Stimulated activated naive CD8-positive, alpha-beta T cell treated with anti-CD3 and anti-CD28 coated beads, Interleukin-15, Interleukin-2, amounts not matched to agents 100 ng/mL and 50 ng/mL, for 24 hours (primary cell): ENCODE results near the gene EN2.

Source experiments
- H3K27ac Mint-ChIP-seq: one replicate; pipeline ENCODE4 v1.8.0; 2021; ENCODE audit warnings: mild to moderate bottlenecking, mixed read lengths
- H3K27me3 Mint-ChIP-seq: one replicate; pipeline ENCODE4 v1.8.0; 2021; ENCODE audit warnings: mixed read lengths
- H3K36me3 Mint-ChIP-seq: one replicate; pipeline ENCODE4 v1.8.0; 2021; ENCODE audit warnings: low read depth, mixed read lengths
- H3K4me1 Mint-ChIP-seq: one replicate; pipeline ENCODE4 v1.8.0; 2021; ENCODE audit warnings: low read depth, mixed read lengths
- H3K4me3 Mint-ChIP-seq: one replicate; pipeline ENCODE4 v1.8.0; 2021; ENCODE audit warnings: mild to moderate bottlenecking, mixed read lengths
- H3K9me3 Mint-ChIP-seq: one replicate; pipeline ENCODE4 v1.8.0; 2021; ENCODE audit warnings: mixed read lengths

EN2 gene

GRCh38 chr7:155458111-155458877, at the start of gene EN2:
Gene EN2 (plus strand): TSS chr7:155458129. CDS start chr7:155458378, 249 bp downstream.
- Mint-ChIP-seq H3K27ac (peak within 1 kb of the TSS; percentile 55), H3K36me3 (no peaks in the 10 kb centered on the region), H3K4me3 (peak within 1 kb of the TSS; percentile 32), H3K27me3 (peaks cover 74% of the 10 kb centered on the region), H3K4me1 (peaks cover 20% of the 10 kb centered on the region), H3K9me3 (no peaks in the 10 kb centered on the region)

GRCh38 chr7:155408651-155409586, 49.0 kb upstream of the EN2 start:
- H3K27me3 Mint-ChIP-seq = peaks cover 43% of the 10 kb centered on the region
- H3K9me3 Mint-ChIP-seq = no peaks in the 10 kb centered on the region
- no peaks in the 10 kb centered on the region for H3K36me3 Mint-ChIP-seq
- no peak overlapping the region for H3K27ac Mint-ChIP-seq
- no peak overlapping the region for H3K4me3 Mint-ChIP-seq
- no peaks in the 10 kb centered on the region for H3K4me1 Mint-ChIP-seq

GRCh38 chr7:155409980-155410379, 47.9 kb upstream of the EN2 start:
- Mint-ChIP-seq H3K36me3 (no peaks in the 10 kb centered on the region), H3K27ac (no peak overlapping the region), H3K4me1 (no peaks in the 10 kb centered on the region)

GRCh38 chr7:155410431-155410830, 47.5 kb upstream of the EN2 start:
- Mint-ChIP-seq H3K36me3 (no peaks in the 10 kb centered on the region), H3K27ac (no peak overlapping the region), H3K9me3 (no peaks in the 10 kb centered on the region), H3K4me3 (no peak overlapping the region), H3K4me1 (no peaks in the 10 kb centered on the region), H3K27me3 (peaks cover 33% of the 10 kb centered on the region)

More at GRCh38 chr7:155409980-155410379, 47.9 kb upstream of the EN2 start:
- Mint-ChIP-seq H3K27me3 (peaks cover 38% of the 10 kb centered on the region), H3K4me3 (no peak overlapping the region), H3K9me3 (no peaks in the 10 kb centered on the region)

GRCh38 chr7:155411718-155412415, 46.1 kb upstream of the EN2 start:
- Mint-ChIP-seq H3K4me3 (no peak overlapping the region), H3K27me3 (peaks cover 24% of the 10 kb centered on the region), H3K36me3 (no peaks in the 10 kb centered on the region), H3K27ac (no peak overlapping the region), H3K9me3 (no peaks in the 10 kb centered on the region), H3K4me1 (no peaks in the 10 kb centered on the region)

- Mint-ChIP-seq H3K9me3 (no peaks in the 10 kb centered on the region), H3K36me3 (no peaks in the 10 kb centered on the region)
Observed at GRCh38 chr7:155412416-155413253, 45.3 kb upstream of the EN2 start.

GRCh38 chr7:155414547-155415492, 43.1 kb upstream of the EN2 start:
- peaks cover 19% of the 10 kb centered on the region for H3K27me3 Mint-ChIP-seq

More at GRCh38 chr7:155412416-155413253, 45.3 kb upstream of the EN2 start:
- no peak overlapping the region for H3K27ac Mint-ChIP-seq
- H3K4me3 Mint-ChIP-seq = no peak overlapping the region
- peaks cover 24% of the 10 kb centered on the region for H3K27me3 Mint-ChIP-seq
- H3K4me1 Mint-ChIP-seq = no peaks in the 10 kb centered on the region

GRCh38 chr7:155416646-155417380, 41.1 kb upstream of the EN2 start:
- Mint-ChIP-seq H3K36me3 (no peaks in the 10 kb centered on the region), H3K27ac (no peak overlapping the region), H3K9me3 (no peaks in the 10 kb centered on the region), H3K4me3 (no peak overlapping the region), H3K27me3 (peaks cover 17% of the 10 kb centered on the region), H3K4me1 (no peaks in the 10 kb centered on the region)

More at GRCh38 chr7:155414547-155415492, 43.1 kb upstream of the EN2 start:
- Mint-ChIP-seq H3K36me3 (no peaks in the 10 kb centered on the region), H3K4me3 (no peak overlapping the region), H3K4me1 (no peaks in the 10 kb centered on the region), H3K27ac (no peak overlapping the region), H3K9me3 (no peaks in the 10 kb centered on the region)

- Mint-ChIP-seq H3K4me3 (no peak overlapping the region), H3K27ac (no peak overlapping the region), H3K27me3 (peaks cover 12% of the 10 kb centered on the region), H3K4me1 (no peaks in the 10 kb centered on the region), H3K9me3 (no peaks in the 10 kb centered on the region), H3K36me3 (no peaks in the 10 kb centered on the region)
Observed at GRCh38 chr7:155418304-155418703, 39.6 kb upstream of the EN2 start.

GRCh38 chr7:155418941-155419755, 38.8 kb upstream of the EN2 start:
- H3K27ac Mint-ChIP-seq = no peak overlapping the region
- no peaks in the 10 kb centered on the region for H3K4me1 Mint-ChIP-seq
- H3K4me3 Mint-ChIP-seq = no peak overlapping the region
- H3K27me3 Mint-ChIP-seq = peaks cover 14% of the 10 kb centered on the region
- no peaks in the 10 kb centered on the region for H3K36me3 Mint-ChIP-seq
- no peaks in the 10 kb centered on the region for H3K9me3 Mint-ChIP-seq

GRCh38 chr7:155420116-155420515, 37.8 kb upstream of the EN2 start:
- no peaks in the 10 kb centered on the region for H3K4me1 Mint-ChIP-seq
- no peaks in the 10 kb centered on the region for H3K36me3 Mint-ChIP-seq
- H3K27me3 Mint-ChIP-seq = peaks cover 19% of the 10 kb centered on the region

GRCh38 chr7:155422151-155422550, 35.8 kb upstream of the EN2 start:
- Mint-ChIP-seq H3K27me3 (peaks cover 30% of the 10 kb centered on the region), H3K9me3 (no peaks in the 10 kb centered on the region), H3K4me1 (no peaks in the 10 kb centered on the region), H3K36me3 (no peaks in the 10 kb centered on the region), H3K4me3 (no peak overlapping the region), H3K27ac (no peak overlapping the region)

More at GRCh38 chr7:155420116-155420515, 37.8 kb upstream of the EN2 start:
- H3K9me3 Mint-ChIP-seq = no peaks in the 10 kb centered on the region
- H3K4me3 Mint-ChIP-seq = no peak overlapping the region
- H3K27ac Mint-ChIP-seq = no peak overlapping the region
